Measurements from ENCODE around the gene SRRD. TPM values are rescaled to one million over a fixed set of nuclear protein-coding genes. Genes with fewer than 3 reads are reported as not detected.

The SRRD gene
- total RNA-seq, 1 donor from 2014 or later = 34.4 TPM

DNA sequence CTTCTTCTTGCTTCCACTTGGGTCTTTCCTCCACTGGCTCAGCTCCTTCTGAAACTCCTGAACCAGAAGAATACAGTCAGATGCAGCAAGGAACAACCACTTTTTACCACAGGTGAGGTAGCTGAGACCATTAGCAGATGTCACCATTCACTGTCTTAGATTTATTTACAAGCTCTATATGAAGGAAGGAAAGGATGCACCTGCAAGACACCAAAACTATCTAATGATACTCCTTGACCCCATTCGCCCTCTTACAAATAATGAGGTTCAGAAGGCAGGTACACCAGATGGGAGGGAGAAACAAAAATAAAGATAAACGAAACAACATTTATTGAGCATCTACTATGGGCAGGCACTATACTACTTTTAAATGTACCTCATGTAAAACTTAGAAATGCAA is 18.3 kb downstream of the SRRD start:
- H3K27ac ChIP-seq (ENCODE audit: low read depth, low read length) = no peak overlapping the region
- H3K9me3 ChIP-seq (ENCODE audit: insufficient read depth, low read depth, low read length) = no peaks in the 10 kb centered on the region
- Mint-ChIP-seq H3K4me3 (ENCODE audit: unreplicated experiment) (no peak overlapping the region), H3K36me3 (ENCODE audit: low read depth, unreplicated experiment) (peaks cover 26% of the 10 kb centered on the region), H3K27ac (ENCODE audit: unreplicated experiment) (no peak overlapping the region), H3K9me3 (ENCODE audit: unreplicated experiment) (no peaks in the 10 kb centered on the region), H3K4me1 (ENCODE audit: low read depth, unreplicated experiment) (peaks cover 18% of the 10 kb centered on the region), H3K27me3 (ENCODE audit: low read depth, unreplicated experiment) (no peaks in the 10 kb centered on the region)
- no peak overlapping the region for H3K9ac ChIP-seq (ENCODE audit: low read length)
- H3K27me3 ChIP-seq (ENCODE audit: insufficient read depth, low read length) = no peaks in the 10 kb centered on the region
- no peak overlapping the region for H3K4me3 ChIP-seq (ENCODE audit: insufficient read depth, low read depth, low read length)
- no peak overlapping the region for H3K4me2 ChIP-seq (ENCODE audit: low read length)
- H3K4me1 ChIP-seq (ENCODE audit: insufficient read depth, low read length) = peaks cover 21% of the 10 kb centered on the region
- H4K20me1 ChIP-seq (ENCODE audit: insufficient read depth, low read length) = no peaks in the 10 kb centered on the region
- FAIRE-seq (no peak), DNase-seq (ENCODE audit: low read depth) (no peak)
- TF ChIP-seq, protein P1, sequence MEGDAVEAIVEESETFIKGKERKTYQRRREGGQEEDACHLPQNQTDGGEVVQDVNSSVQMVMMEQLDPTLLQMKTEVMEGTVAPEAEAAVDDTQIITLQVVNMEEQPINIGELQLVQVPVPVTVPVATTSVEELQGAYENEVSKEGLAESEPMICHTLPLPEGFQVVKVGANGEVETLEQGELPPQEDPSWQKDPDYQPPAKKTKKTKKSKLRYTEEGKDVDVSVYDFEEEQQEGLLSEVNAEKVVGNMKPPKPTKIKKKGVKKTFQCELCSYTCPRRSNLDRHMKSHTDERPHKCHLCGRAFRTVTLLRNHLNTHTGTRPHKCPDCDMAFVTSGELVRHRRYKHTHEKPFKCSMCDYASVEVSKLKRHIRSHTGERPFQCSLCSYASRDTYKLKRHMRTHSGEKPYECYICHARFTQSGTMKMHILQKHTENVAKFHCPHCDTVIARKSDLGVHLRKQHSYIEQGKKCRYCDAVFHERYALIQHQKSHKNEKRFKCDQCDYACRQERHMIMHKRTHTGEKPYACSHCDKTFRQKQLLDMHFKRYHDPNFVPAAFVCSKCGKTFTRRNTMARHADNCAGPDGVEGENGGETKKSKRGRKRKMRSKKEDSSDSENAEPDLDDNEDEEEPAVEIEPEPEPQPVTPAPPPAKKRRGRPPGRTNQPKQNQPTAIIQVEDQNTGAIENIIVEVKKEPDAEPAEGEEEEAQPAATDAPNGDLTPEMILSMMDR (IDR thresholded peaks at IDR 0.05; ENCODE audit: insufficient read depth, low read depth, low read length) = no peak
- no peak for TF ChIP-seq EZH2 (IDR thresholded peaks at IDR 0.05; ENCODE audit: insufficient read depth, low read length)
- peaks cover 7% of the 10 kb centered on the region for H3K79me2 ChIP-seq (ENCODE audit: insufficient read depth, low read length)
- H3K36me3 ChIP-seq (ENCODE audit: insufficient read depth, low read length) = peaks cover 56% of the 10 kb centered on the region
- H2AFZ ChIP-seq (ENCODE audit: low read depth, low read length) = no peak overlapping the region

DNA sequence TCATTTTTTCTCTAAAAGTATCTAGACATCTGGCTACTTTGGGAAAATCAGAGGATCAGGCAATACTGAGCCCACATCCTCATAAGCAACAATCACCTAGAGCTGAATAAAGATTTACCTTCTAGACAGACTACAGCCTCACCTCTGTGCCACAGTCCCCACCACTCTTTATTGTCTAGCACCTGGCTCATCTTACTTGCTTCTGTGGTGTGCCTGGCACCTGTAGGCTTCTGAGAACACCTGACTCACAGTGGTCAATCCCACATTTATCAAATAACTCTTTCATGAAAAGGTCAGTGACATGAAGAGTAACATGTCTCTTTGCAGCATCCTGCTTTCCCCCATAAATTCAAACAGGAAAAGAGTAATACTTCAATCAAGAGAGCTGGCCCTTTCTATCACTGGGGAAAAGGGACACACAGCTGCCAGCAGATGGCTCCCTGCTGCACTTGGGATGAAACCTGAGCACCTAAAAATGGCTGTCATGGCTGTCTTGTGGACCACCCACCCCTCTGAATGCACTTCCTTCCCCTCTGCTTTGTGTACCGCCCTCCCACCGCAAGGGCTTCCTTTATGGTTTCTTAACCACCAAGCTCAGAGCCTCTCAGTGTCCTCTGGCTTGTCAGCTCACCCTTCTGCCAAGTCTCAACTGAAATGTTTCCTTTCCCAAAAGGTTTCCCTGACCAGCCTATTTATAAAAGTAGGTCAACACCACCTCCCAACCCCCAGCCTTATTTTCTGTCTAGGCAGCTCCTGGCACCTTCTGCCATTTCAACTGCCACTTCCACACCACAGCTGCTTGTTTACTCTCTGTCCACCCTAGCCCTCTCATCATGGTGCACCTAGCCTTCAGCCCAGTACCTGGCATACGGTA is 19.2 kb downstream of the SRRD start:
- H3K27ac ChIP-seq (ENCODE audit: low read depth, low read length) = no peak overlapping the region
- H3K36me3 ChIP-seq (ENCODE audit: insufficient read depth, low read length) = peaks cover 59% of the 10 kb centered on the region

More for the DNA sequence above, 19.2 kb downstream of the SRRD start:
- H3K79me2 ChIP-seq (ENCODE audit: insufficient read depth, low read length) = peaks cover 7% of the 10 kb centered on the region
- TF ChIP-seq, protein P1 (IDR thresholded peaks at IDR 0.05; ENCODE audit: insufficient read depth, low read depth, low read length) = peak; percentile 56
- TF ChIP-seq EZH2 (IDR thresholded peaks at IDR 0.05; ENCODE audit: insufficient read depth, low read length) = no peak
- H3K4me3 Mint-ChIP-seq (ENCODE audit: unreplicated experiment) = no peak overlapping the region
- no peak overlapping the region for H3K4me2 ChIP-seq (ENCODE audit: low read length)
- no peaks in the 10 kb centered on the region for H4K20me1 ChIP-seq (ENCODE audit: insufficient read depth, low read length)
- peak; percentile 37 for DNase-seq (ENCODE audit: low read depth)
- peaks cover 21% of the 10 kb centered on the region for H3K4me1 ChIP-seq (ENCODE audit: insufficient read depth, low read length)
- no peak for FAIRE-seq
- no peak overlapping the region for H3K9ac ChIP-seq (ENCODE audit: low read length)
- H3K4me3 ChIP-seq (ENCODE audit: insufficient read depth, low read depth, low read length) = no peak overlapping the region
- H3K27me3 ChIP-seq (ENCODE audit: insufficient read depth, low read length) = no peaks in the 10 kb centered on the region
- H3K27me3 Mint-ChIP-seq (ENCODE audit: low read depth, unreplicated experiment) = no peaks in the 10 kb centered on the region
- H3K9me3 Mint-ChIP-seq (ENCODE audit: unreplicated experiment) = no peaks in the 10 kb centered on the region
- no peaks in the 10 kb centered on the region for H3K9me3 ChIP-seq (ENCODE audit: insufficient read depth, low read depth, low read length)
- H3K36me3 Mint-ChIP-seq (ENCODE audit: low read depth, unreplicated experiment) = peaks cover 21% of the 10 kb centered on the region
- H3K4me1 Mint-ChIP-seq (ENCODE audit: low read depth, unreplicated experiment) = peaks cover 18% of the 10 kb centered on the region
- no peak overlapping the region for H2AFZ ChIP-seq (ENCODE audit: low read depth, low read length)
- peak overlapping the region; percentile 56 for H3K27ac Mint-ChIP-seq (ENCODE audit: unreplicated experiment)

Measured in astrocyte (in vitro differentiated cells and primary cell).